NCI-H146 (cell line): ENCODE measurements around the gene OTUD6A.

Source experiments
- DNase-seq: peaks from one replicate; lab custom pipeline; 2025; lab: John Stamatoyannopoulos, UW

Gene OTUD6A, protein sequence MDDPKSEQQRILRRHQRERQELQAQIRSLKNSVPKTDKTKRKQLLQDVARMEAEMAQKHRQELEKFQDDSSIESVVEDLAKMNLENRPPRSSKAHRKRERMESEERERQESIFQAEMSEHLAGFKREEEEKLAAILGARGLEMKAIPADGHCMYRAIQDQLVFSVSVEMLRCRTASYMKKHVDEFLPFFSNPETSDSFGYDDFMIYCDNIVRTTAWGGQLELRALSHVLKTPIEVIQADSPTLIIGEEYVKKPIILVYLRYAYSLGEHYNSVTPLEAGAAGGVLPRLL

GRCh38 chrX:70062076-70062475 lies at the start of gene OTUD6A:
Gene OTUD6A (plus strand): TSS chrX:70062457. CDS start chrX:70062525, 68 bp downstream.
- no peak for DNase-seq

DNA sequence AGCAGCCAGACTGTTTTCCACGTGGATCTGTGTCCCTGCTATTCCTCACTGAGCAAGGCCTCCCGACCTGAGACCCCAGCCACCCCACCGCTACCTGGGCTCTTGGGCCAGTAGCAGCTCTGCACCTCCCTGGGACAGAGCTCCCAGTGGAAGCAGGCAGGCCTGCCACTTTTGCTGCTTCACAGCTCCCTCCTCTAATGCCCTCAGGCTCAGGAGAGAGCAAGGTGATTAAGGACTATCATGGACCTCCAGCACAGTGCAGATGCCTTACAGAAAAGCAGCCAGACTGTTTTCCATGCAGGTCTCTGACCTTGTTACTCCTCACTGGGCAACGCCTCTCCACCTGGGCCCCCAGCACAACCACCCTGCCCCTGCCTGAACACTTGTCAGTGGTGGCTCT lies 49.5 kb upstream of the OTUD6A start:
- no peak for DNase-seq

GRCh38 chrX:70013466-70014381 lies 48.5 kb upstream of the OTUD6A start:
- no peak for DNase-seq

DNA sequence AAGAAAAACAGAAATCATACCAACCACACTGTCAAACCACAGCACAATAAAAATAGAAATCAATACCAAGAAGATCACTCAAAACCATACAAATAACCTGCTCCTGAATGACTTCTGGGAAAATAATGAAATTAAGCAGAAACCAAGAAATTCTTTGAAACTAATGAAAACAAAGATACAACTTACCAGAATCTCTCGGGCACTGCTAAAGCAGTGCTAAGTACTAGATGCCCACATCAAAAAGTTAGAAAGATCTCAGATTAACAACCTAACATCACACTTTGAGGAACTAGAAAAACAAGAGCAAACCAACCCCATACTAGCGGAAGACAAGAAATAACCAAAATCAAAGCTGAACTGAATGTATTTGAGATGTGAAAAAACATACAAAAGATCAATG lies 45.7 kb upstream of the OTUD6A start:
- no peak for DNase-seq

- no peak for DNase-seq
Measured at GRCh38 chrX:70022616-70023015, 39.6 kb upstream of the OTUD6A start.

GRCh38 chrX:70025464-70025863 lies 36.8 kb upstream of the OTUD6A start:
- no peak for DNase-seq

DNA sequence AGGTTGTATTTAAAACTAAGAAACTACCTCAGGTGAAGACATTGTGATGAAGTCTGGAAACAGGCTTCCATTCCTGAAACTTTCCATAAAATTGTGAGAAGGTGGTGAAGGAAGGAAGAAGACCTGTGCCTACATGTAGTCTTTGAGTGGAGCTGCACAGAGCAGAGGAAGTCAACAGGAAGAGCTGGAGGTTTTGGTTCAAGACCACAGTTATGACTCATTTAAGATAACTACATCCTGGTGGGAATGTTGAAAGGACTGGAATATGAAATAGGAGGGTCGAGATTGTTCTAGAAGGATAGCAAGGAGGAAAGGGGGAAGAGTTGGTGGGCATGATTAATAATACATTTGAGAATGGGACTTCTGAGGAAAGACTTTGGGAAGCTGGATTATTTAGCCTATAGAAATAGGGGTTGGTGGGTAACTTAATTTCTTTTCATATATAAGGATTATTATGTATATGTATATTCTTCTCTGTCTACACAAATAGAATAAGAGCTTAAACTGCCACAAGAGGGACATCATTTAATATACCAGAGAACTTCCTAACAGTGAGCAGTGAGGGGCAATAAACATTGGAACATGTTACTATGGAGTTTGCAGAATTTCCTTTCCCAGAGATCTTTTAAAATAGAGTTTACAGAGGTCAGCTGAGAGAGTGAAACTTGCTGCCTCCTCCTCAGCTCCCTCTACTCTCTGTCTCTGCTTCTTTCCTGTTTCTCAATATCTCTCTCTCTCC lies 36.0 kb upstream of the OTUD6A start:
- DNase-seq = no peak

DNA sequence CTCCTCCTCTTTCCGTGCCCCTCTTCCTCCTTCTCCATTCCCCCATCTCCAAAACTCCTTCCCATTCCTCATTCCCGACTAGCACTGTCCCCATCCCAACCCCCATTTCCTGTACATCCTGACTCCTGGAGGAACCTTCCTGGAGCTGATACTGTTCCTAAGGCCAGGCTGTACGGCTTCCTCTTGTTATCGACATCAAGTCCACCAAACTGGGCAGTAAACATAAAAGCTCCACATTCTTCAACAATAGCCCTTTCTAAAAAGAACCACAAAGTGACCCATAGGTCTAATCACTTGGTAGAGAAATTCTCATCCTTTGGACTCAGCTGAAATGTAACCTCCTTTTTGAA lies 35.4 kb upstream of the OTUD6A start:
- DNase-seq = no peak

DNA sequence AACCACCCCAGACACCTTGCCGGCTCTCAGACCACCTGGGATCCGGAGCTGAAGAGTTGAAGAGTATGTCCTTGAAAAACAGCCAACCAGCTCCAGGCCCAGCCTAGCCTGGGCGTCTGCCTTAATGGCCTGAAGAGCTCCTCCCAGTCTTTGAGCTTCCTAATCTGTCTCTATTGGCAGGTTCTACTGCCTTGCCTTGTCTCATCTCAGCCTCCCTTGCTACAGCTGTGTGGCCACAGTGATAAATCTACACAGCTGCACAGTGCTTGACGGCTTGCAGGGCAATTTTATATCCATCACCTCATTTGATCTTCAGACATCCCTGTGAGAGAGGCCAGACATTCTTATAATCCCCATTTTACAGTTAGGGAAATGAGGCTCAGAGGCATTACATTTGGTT lies 32.4 kb upstream of the OTUD6A start:
- no peak for DNase-seq

DNA sequence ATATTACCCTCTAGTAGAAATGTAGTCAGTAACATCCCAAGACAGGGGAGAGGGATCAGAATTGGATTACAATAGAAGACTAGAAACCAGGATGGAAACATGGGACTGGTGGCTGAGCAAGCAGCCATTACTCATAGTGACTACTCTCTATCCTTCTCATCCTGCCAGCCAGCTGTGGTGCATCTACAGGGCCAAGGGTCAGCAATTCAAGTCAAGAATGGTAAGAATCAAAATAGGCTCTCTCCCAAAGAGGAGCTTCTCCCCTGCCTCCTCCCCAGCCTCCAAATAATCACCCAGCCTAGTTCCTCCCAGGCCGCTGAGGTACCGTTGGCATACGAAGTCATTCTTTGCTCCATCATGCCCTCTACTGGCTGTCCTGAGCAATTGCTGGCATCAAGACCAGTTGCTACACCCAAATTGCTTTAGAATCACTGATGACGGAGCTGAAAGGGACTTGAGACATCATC lies 31.9 kb upstream of the OTUD6A start:
- DNase-seq = peak; percentile 38

DNA sequence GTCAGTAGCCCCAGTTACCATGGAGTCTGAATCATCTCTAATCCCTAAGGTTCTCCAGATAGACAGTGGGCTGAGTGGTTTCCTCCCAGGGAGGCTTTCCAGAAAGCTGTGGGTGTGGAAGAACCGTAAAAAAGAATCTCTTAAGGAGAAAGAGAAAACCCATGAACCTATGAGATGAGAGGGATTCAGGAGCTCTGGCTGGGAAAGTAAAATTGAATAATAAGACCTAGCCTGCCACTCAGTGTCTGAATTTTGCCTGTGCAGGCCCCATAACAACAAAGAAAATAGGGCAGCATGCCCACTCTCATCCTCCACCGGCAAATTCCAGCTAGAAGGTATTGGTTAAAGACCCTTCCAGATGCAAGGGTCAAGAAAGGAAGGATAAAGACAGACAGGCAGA lies 29.5 kb upstream of the OTUD6A start:
- no peak for DNase-seq

- peak; percentile 7 for DNase-seq
Measured at GRCh38 chrX:70033348-70034051, 28.8 kb upstream of the OTUD6A start.

DNA sequence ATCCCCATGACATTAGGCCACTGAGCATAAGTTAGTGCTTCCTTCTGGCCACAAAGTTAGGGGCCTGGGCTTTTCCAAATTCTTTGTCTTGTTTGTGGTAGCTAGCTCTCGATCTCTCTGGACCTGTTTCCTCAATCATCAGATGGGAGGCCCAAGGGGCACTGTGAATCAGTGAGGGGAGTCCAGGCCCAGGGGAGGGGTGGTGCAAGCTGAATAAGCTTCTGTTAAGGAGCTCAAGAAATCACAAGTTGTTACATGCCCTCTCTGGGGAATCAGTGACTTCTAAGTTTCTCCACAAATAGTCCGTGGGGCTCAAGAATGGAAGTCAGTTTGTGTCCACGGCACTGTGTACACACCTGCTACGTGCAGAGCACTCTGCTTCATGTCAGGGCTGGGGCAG lies 27.6 kb upstream of the OTUD6A start:
- no peak for DNase-seq

GRCh38 chrX:70038515-70038914 lies 23.7 kb upstream of the OTUD6A start:
- DNase-seq = no peak

DNA sequence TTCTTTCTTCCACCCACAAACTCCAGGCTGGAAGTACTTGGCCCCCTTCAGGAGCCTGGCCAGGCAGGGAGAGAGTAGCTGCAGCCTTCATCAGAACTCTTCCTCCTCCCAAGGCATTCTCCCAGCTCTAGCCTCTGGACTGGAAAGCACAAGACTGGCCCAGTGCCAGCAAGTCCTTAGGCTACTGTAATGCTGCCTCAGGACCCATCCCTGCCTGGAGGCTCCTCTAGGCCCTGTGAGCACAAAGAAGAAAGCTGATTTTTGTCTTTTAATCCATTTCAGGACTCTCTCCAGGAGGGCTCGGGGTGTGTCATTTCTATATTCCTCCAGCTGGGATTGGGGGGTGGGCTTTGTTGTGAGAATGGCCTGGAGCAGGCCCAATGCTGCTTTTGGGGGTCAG lies 23.3 kb upstream of the OTUD6A start:
- no peak for DNase-seq

DNA sequence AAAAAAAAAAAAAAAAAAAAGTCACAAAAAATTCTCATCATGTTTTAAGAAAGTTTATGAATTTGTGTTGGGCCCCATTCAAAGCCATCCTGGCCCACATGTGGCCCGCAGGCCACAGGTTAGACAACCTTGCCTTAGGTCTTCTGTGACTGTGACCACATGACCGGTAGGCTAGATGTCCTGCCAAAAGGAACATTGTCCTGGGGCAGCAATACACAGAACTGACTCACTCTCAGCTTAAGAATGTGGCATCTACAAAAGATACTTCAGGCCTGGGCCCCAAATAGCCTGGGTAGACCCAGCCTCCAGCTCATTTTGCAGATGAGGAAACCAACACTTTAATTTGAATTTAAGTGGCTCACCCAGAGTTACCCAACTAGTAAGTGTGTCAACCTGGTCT lies 22.5 kb upstream of the OTUD6A start:
- DNase-seq = no peak

DNA sequence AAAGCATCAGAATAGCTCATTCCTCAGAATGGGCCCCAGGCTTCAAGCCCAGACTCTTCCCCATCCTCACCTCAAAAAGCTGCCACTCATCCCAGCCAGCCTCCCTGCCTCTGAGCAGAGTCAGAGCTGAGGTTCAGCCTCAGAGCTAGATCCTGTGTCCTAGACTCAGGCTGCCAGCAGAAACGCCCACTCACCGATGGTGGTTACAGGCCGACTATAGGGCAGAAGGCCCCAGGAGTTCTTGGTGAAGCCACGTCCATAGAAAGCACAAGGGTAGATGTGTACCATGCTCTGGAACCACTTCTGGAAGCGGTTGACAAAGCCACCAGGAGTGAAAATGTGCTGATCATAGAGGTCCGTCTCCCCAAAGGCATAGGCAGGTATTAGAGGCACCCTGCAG lies 20.3 kb upstream of the OTUD6A start:
- DNase-seq = no peak

- DNase-seq = no peak
Measured at GRCh38 chrX:70042399-70043371, 19.6 kb upstream of the OTUD6A start.

GRCh38 chrX:70043685-70044084 lies 18.6 kb upstream of the OTUD6A start:
- no peak for DNase-seq

GRCh38 chrX:70044541-70045245 lies 17.6 kb upstream of the OTUD6A start:
- DNase-seq = no peak
